ENCODE data around the gene NHERF1. TPM values are rescaled to one million over a fixed set of nuclear protein-coding genes. Genes with fewer than 3 reads are reported as not detected.

Gene NHERF1
- total RNA-seq, 4 donors from 2014 or later: 21.9 to 63.4 (median 43.8) TPM

- DNase-seq: no peak
- H3K4me1 ChIP-seq: peaks cover 15 to 24% of the 10 kb centered on the region in 2 donors
- H3K27ac ChIP-seq: no peak overlapping the region
- H3K27me3 ChIP-seq: peaks cover 21% of the 10 kb centered on the region
- no peaks in the 10 kb centered on the region for H3K36me3 ChIP-seq
- no peaks in the 10 kb centered on the region for H3K9me3 ChIP-seq
- TF ChIP-seq POLR2A (IDR thresholded peaks at IDR 0.05): no peak
- no peak for TF ChIP-seq CTCF (IDR thresholded peaks at IDR 0.05)
- 97 to 98% methylated on average over 3 of the region's 3 CpGs for WGBS, 2 donors
- H3K4me3 ChIP-seq (replicated peaks in 1 of 3): no peak overlapping the region
- intact Hi-C loops (cut with DNase I): loop anchor here (5.0 kb wide), 1 partner anchor 57 kb away; no protein-coding TSS in a partner anchor
Measured at GRCh38 chr17:74734256-74734655, 14.2 kb upstream of the NHERF1 start.

GRCh38 chr17:74736513-74737298, 11.7 kb upstream of the NHERF1 start, which contains the start of gene RAB37:
Gene RAB37, plus strand, starts transcription at chr17:74737256. Its CDS starts 17 bp downstream, at chr17:74737273.
- 3 to 4% methylated on average over 17 to 21 of the region's 67 CpGs for WGBS, 2 donors
- Histone ChIP-seq H3K4me1 (peaks cover 15 to 24% of the 10 kb centered on the region in 2 donors), H3K27me3 (peaks cover 24% of the 10 kb centered on the region), H3K9me3 (no peaks in the 10 kb centered on the region), H3K36me3 (no peaks in the 10 kb centered on the region), H3K27ac (no peak within 1 kb of the TSS), H3K4me3 (replicated peaks in 1 of 3) (no peak within 1 kb of the TSS)
- intact Hi-C loops (cut with DNase I): loop anchor here (5.0 kb wide), 1 partner anchor 79 kb away; no protein-coding TSS in a partner anchor
- no peak for TF ChIP-seq POLR2A (IDR thresholded peaks at IDR 0.05)
- peak in 4 of 6 experiments; percentile 9 to 54 (median 47) for TF ChIP-seq CTCF (IDR thresholded peaks at IDR 0.05)
- no peak for DNase-seq

- intact Hi-C loops (cut with DNase I): loop anchor here (5.0 kb wide), 1 partner anchor 80 kb away; no protein-coding TSS in a partner anchor
- no peak for DNase-seq
- no peak overlapping the region for H3K27ac ChIP-seq
- 4 to 18% methylated on average over 7 to 9 of the region's 38 CpGs for WGBS, 2 donors
- TF ChIP-seq POLR2A (IDR thresholded peaks at IDR 0.05) (no peak), CTCF (IDR thresholded peaks at IDR 0.05) (no peak)
- H3K36me3 ChIP-seq: no peaks in the 10 kb centered on the region
- no peaks in the 10 kb centered on the region for H3K9me3 ChIP-seq
- H3K4me3 ChIP-seq (replicated peaks in 1 of 3): no peak overlapping the region
- peaks cover 24% of the 10 kb centered on the region for H3K27me3 ChIP-seq
- peaks cover 15 to 24% of the 10 kb centered on the region in 2 donors for H3K4me1 ChIP-seq
Measured at GRCh38 chr17:74737299-74738050, 11.0 kb upstream of the NHERF1 start.

GRCh38 chr17:74738051-74738996, 10.1 kb upstream of the NHERF1 start:
- intact Hi-C loops (cut with DNase I): loop anchor here (5.0 kb wide), 1 partner anchor 81 kb away; no protein-coding TSS in a partner anchor
- peaks cover 24% of the 10 kb centered on the region for H3K27me3 ChIP-seq

More at GRCh38 chr17:74738051-74738996, 10.1 kb upstream of the NHERF1 start:
- Histone ChIP-seq H3K27ac (no peak overlapping the region), H3K9me3 (no peaks in the 10 kb centered on the region), H3K4me1 (peaks cover 15 to 24% of the 10 kb centered on the region in 2 donors), H3K36me3 (no peaks in the 10 kb centered on the region), H3K4me3 (replicated peaks in 1 of 3) (no peak overlapping the region)
- TF ChIP-seq CTCF (IDR thresholded peaks at IDR 0.05): no peak
- TF ChIP-seq POLR2A (IDR thresholded peaks at IDR 0.05): no peak
- no peak for DNase-seq
- 54 to 60% methylated on average over 6 of the region's 16 CpGs for WGBS, 2 donors
